ENCODE measurements around the gene BUB3.

Gene BUB3

DNA sequence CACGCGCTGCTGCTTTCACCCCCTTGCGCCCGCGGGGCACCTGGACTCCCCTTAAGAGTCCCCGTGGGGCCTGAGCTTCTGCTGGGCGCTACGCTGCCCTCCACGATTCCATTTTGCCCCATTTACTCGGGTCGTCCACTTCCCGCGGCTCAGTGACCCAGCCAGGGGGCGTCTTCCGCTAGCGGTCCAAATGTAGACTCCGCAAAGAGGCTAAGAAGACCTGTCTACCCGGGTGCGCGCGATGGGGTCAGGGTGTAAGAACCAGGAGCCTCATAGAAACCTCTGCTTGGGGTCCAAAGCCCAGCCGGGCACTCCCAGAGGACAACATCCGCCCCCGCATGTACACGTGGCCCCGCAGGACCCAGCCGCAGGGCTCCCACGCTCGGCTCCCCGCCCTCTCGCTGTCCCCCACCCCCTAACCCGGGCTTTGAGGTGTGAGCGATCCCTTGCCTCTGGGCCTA is 11.5 kb upstream of the BUB3 start:
- no peak for DNase-seq (ENCODE audit: low read depth)
- no peak overlapping the region for H3K4me3 ChIP-seq (ENCODE audit: low read depth, low read length)
- TF ChIP-seq, protein P1, sequence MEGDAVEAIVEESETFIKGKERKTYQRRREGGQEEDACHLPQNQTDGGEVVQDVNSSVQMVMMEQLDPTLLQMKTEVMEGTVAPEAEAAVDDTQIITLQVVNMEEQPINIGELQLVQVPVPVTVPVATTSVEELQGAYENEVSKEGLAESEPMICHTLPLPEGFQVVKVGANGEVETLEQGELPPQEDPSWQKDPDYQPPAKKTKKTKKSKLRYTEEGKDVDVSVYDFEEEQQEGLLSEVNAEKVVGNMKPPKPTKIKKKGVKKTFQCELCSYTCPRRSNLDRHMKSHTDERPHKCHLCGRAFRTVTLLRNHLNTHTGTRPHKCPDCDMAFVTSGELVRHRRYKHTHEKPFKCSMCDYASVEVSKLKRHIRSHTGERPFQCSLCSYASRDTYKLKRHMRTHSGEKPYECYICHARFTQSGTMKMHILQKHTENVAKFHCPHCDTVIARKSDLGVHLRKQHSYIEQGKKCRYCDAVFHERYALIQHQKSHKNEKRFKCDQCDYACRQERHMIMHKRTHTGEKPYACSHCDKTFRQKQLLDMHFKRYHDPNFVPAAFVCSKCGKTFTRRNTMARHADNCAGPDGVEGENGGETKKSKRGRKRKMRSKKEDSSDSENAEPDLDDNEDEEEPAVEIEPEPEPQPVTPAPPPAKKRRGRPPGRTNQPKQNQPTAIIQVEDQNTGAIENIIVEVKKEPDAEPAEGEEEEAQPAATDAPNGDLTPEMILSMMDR (IDR thresholded peaks at IDR 0.05; ENCODE audit: low read depth, low read length, missing control alignments): no peak

DNA sequence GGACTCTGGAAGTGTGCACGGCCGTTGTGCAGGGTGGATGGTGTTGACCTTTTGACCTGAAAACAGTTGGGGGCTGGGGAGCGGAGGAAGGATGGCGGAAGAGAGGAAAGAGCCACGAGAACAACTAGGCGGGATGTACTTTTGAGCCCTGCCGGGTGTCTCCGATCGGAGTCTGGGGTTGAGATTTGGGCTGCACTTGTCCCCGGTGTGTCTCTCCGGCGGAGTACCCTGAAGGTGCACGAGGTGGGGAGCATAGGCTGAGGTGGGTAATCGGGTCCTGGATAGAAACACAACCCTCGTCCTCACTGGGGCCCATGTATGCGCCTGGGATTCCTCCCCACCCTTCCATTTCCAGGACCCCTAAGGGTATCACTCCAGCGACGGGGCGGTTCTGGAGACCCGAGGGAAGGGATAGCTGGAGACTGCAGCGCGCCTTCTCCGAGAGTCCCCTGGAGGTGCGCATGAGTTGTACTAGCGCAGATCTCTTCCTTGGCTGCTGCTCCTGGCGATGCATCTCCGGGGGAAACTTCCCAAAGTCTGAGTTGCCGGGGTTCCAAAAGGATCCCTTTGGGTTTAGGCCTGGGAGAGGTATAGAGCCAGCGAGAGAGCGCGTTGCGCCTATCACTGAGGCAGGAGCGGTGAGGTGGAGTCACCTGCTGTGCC is 10.9 kb upstream of the BUB3 start:
- no peak overlapping the region for H3K4me3 ChIP-seq (ENCODE audit: low read depth, low read length)

DNA sequence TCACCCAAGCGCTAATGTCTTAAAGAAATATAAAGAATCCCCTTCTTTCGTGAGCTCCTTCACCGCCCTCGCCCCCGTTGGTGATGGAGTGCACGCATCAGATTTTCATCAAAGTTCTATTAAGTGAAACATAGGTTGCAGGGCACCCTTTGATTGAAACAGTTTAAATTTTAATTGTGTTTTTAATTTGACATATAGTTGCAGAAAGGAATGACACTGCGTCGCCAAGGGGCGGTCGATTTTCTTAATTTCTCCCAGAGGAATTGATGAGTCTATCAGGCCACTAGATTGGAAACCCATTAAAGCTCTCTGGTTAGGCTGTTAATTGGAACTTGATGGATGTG is 10.4 kb upstream of the BUB3 start:
- TF ChIP-seq, protein P1 (IDR thresholded peaks at IDR 0.05; ENCODE audit: low read depth, low read length, missing control alignments): no peak
- DNase-seq (ENCODE audit: low read depth): no peak
- H3K4me3 ChIP-seq (ENCODE audit: low read depth, low read length): no peak overlapping the region

More for the DNA sequence above, 10.9 kb upstream of the BUB3 start:
- TF ChIP-seq, protein P1 (IDR thresholded peaks at IDR 0.05; ENCODE audit: low read depth, low read length, missing control alignments): no peak
- DNase-seq (ENCODE audit: low read depth): no peak

DNA sequence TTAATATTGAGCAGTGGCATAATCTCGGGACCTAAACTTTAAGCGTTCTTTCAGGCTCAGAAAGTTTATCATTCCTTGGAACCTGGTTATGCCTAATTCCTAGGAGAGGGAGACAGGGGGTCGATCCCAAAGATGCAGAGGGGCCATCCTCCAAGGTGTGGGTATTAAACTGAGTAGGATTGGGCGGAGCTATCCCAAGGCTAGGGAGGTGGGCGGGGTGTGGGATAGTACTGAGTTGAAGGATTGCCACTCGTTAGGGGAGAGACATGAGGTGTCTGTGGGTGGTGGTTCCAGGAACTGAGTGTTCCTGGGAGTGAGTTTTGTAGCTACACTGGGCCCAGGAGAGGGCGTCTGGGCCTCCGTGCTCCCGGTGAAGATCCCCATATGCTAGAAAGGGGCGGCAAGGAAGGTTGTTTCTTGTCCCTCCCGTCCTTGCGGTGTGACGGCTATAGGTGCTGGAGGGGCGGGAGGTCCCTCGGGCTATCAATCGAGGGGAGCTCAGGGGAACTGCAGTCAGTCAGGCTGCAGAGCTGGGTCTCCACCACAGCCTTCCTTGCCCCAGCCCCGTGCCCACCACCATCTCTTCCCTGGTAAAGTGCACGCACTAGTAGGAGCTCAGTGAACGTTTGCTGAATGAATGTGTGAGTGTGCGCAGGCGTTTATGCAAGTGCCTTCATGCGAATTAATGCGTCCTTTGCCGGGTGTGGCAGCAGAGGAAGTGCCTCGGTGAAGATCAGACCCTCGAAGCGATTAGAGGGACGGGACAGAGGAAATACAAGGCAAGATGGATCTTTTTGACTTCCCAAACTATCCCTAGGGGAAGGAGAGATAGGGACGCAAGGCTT is 9.3 kb upstream of the BUB3 start:
- no peak for DNase-seq (ENCODE audit: low read depth)
- TF ChIP-seq, protein P1 (IDR thresholded peaks at IDR 0.05; ENCODE audit: low read depth, low read length, missing control alignments): no peak
- no peak overlapping the region for H3K4me3 ChIP-seq (ENCODE audit: low read depth, low read length)

GRCh38 chr10:123145542-123146012 is 8.6 kb upstream of the BUB3 start:
- TF ChIP-seq, protein P1 (IDR thresholded peaks at IDR 0.05; ENCODE audit: low read depth, low read length, missing control alignments): no peak
- DNase-seq (ENCODE audit: low read depth): no peak

GRCh38 chr10:123146013-123146893 is 7.9 kb upstream of the BUB3 start:
- H3K4me3 ChIP-seq (ENCODE audit: low read depth, low read length): no peak overlapping the region
- TF ChIP-seq, protein P1 (IDR thresholded peaks at IDR 0.05; ENCODE audit: low read depth, low read length, missing control alignments): no peak
- DNase-seq (ENCODE audit: low read depth): no peak

More at GRCh38 chr10:123145542-123146012, 8.6 kb upstream of the BUB3 start:
- no peak overlapping the region for H3K4me3 ChIP-seq (ENCODE audit: low read depth, low read length)
